Endodermal cell (in vitro differentiated cells): ENCODE measurements around the gene TMOD1. TPM values are rescaled to one million over a fixed set of nuclear protein-coding genes. Genes with fewer than 3 reads are reported as not detected.

Experiments used
- DNase-seq: peaks from one replicate; pipeline ENCODE4 v3.0.0-alpha.2; 2017
- H3K27ac ChIP-seq: 2 replicates; pipeline ENCODE4 v1.5.1; 2013; ENCODE audit warnings: mild to moderate bottlenecking, low read depth, low read length, moderate library complexity
- H3K27me3 ChIP-seq: 2 replicates; pipeline ENCODE4 v1.6.1; 2013; ENCODE audit warnings: mild to moderate bottlenecking, low read length, moderate library complexity; ENCODE audit not compliant: insufficient read depth, control insufficient read depth, poor library complexity, severe bottlenecking
- H3K36me3 ChIP-seq: 2 replicates; pipeline ENCODE4 v1.7.0; 2013; ENCODE audit warnings: mild to moderate bottlenecking, low read length, moderate library complexity; ENCODE audit not compliant: control insufficient read depth, insufficient read depth
- H3K4me1 ChIP-seq: one replicate; pipeline ENCODE4 v1.7.0; 2013; ENCODE audit warnings: low read length; ENCODE audit not compliant: control insufficient read depth, insufficient read depth
- H3K4me3 ChIP-seq: 2 replicates; pipeline ENCODE4 v1.5.1; 2013; ENCODE audit warnings: mild to moderate bottlenecking, low read length, moderate library complexity
- H3K9ac ChIP-seq: 2 replicates; pipeline ENCODE4 v1.6.1; 2013; ENCODE audit warnings: mild to moderate bottlenecking, low read length, moderate library complexity; ENCODE audit not compliant: poor library complexity, severe bottlenecking; ENCODE audit errors: extremely low read depth
- H3K9me3 ChIP-seq: 2 replicates; pipeline ENCODE4 v1.6.1; 2013; ENCODE audit warnings: mild to moderate bottlenecking, low read length, moderate library complexity; ENCODE audit not compliant: control insufficient read depth
- H3K27ac Mint-ChIP-seq: 2 replicates; pipeline ENCODE4 v1.8.0; 2020; ENCODE audit warnings: mixed read lengths
- H3K27me3 Mint-ChIP-seq: 2 replicates; pipeline ENCODE4 v1.8.0; 2021; ENCODE audit warnings: mild to moderate bottlenecking, mixed read lengths; ENCODE audit not compliant: insufficient read depth
- H3K36me3 Mint-ChIP-seq: 2 replicates; pipeline ENCODE4 v1.8.0; 2020; ENCODE audit warnings: low read depth, mixed read lengths
- H3K4me1 Mint-ChIP-seq: 2 replicates; pipeline ENCODE4 v1.8.0; 2020; ENCODE audit warnings: mixed read lengths
- H3K4me3 Mint-ChIP-seq: 2 replicates; pipeline ENCODE4 v1.8.0; 2020; ENCODE audit warnings: mild to moderate bottlenecking, moderate library complexity, mixed read lengths
- H3K9me3 Mint-ChIP-seq: 2 replicates; pipeline ENCODE4 v1.8.0; 2020; ENCODE audit warnings: mild to moderate bottlenecking, mixed read lengths
- WGBS, 2 experiments: methylation state at CpG; one replicate each; pipeline versions ENCODE4 v1.1.5 to v1.1.7; 2013; ENCODE audit warnings: missing lambda C conversion rate in 2 of 2, mixed read lengths in 1 of 2; ENCODE audit not compliant: insufficient coverage in 1 of 2, insufficient read length in 1 of 2; 5-methylcytosine and 5-hydroxymethylcytosine counted together
- total RNA-seq, 2 donors: library from RNA; stranded (reverse); fragmentation: NEBNext Ultra II Directional in 1 of 2; extraction: Animal tissue kit (Norgen Biotek cat#: 25700) in 1 of 2; gene quantifications; 2 replicates in 1 of 2; 3 replicates in 1 of 2; pipeline ENCODE4 v1.2.1, GENCODE V29; 2021
- TF ChIP-seq, protein P1 (sequence below): fragments of 200-600 bp; sonication (generic); conservative IDR thresholded peaks from 2 replicates; pipeline ENCODE4 v1.5.0; 2021; ENCODE audit warnings: antibody characterized with exemption, mild to moderate bottlenecking

The TMOD1 gene
- total RNA-seq, 2 donors from 2014 or later = 3.6 to 7.1 TPM

DNA sequence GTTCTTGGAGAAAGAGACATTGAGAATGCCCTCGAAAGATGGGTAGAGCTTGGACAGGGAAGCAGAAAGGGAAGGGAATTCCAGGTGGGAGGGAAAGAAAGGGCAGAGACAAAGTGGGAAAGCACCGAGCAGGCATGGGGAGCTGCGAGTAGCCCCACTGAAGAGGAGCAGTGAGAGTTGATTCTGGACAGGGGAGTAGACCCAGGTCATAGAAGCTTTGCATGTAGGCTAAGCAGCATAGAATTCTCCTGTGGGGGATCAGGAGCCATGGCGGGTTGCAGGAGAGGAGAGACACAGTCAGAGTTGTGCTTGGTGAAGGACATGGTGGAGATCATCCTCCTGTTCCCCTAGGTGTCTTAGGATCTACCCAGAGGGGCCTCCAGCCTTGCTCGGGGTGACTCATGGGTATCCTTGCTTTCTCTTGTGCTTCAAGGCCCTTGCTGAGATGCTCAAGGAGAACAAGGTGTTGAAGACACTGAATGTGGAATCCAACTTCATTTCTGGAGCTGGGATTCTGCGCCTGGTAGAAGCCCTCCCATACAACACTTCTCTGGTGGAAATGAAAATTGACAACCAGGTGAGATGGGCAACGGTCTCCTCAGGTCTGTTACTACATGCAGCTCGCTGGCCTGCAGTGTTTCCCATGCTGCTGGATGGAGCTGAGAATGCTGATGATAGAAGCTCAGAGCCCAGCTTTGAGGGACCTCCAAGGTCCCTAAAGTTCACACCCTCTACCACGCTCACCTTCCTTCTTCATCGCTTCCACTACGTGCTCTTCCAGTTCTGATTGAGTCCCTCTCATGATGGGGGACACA is 67.2 kb downstream of the TMOD1 start:
- Histone ChIP-seq H3K4me1 (no peaks in the 10 kb centered on the region), H3K27ac (no peak overlapping the region), H3K9ac (no peak overlapping the region), H3K9me3 (no peaks in the 10 kb centered on the region), H3K36me3 (no peaks in the 10 kb centered on the region), H3K4me3 (no peak overlapping the region), H3K27me3 (no peaks in the 10 kb centered on the region)
- Mint-ChIP-seq H3K27ac (no peak overlapping the region), H3K4me1 (peaks cover 14% of the 10 kb centered on the region), H3K4me3 (no peak overlapping the region), H3K27me3 (peaks cover 4% of the 10 kb centered on the region), H3K36me3 (peaks cover 13% of the 10 kb centered on the region), H3K9me3 (peaks cover 3% of the 10 kb centered on the region)
- DNase-seq = no peak
- WGBS, 2 experiments = 93 to 94% methylated on average over 7 to 11 of the region's 11 CpGs
- TF ChIP-seq, protein P1, sequence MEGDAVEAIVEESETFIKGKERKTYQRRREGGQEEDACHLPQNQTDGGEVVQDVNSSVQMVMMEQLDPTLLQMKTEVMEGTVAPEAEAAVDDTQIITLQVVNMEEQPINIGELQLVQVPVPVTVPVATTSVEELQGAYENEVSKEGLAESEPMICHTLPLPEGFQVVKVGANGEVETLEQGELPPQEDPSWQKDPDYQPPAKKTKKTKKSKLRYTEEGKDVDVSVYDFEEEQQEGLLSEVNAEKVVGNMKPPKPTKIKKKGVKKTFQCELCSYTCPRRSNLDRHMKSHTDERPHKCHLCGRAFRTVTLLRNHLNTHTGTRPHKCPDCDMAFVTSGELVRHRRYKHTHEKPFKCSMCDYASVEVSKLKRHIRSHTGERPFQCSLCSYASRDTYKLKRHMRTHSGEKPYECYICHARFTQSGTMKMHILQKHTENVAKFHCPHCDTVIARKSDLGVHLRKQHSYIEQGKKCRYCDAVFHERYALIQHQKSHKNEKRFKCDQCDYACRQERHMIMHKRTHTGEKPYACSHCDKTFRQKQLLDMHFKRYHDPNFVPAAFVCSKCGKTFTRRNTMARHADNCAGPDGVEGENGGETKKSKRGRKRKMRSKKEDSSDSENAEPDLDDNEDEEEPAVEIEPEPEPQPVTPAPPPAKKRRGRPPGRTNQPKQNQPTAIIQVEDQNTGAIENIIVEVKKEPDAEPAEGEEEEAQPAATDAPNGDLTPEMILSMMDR = no peak

- Histone ChIP-seq H3K36me3 (no peaks in the 10 kb centered on the region), H3K27me3 (no peaks in the 10 kb centered on the region), H3K4me1 (no peaks in the 10 kb centered on the region), H3K9ac (no peak overlapping the region), H3K27ac (no peak overlapping the region), H3K9me3 (no peaks in the 10 kb centered on the region), H3K4me3 (no peak overlapping the region)
- Mint-ChIP-seq H3K4me3 (no peak overlapping the region), H3K9me3 (peaks cover 6% of the 10 kb centered on the region), H3K4me1 (no peaks in the 10 kb centered on the region), H3K27me3 (peaks cover 4% of the 10 kb centered on the region), H3K27ac (no peak overlapping the region), H3K36me3 (peaks cover 22% of the 10 kb centered on the region)
- TF ChIP-seq, protein P1 = no peak
- DNase-seq = peak; percentile 44
- 96 to 100% methylated on average over 3 to 6 of the region's 6 CpGs for WGBS, 2 experiments
Measured at GRCh38 chr9:97570899-97571298, 69.4 kb downstream of the TMOD1 start.

- H3K27ac Mint-ChIP-seq = no peak overlapping the region
- H3K9me3 Mint-ChIP-seq = peaks cover 6% of the 10 kb centered on the region
- no peaks in the 10 kb centered on the region for H3K4me1 Mint-ChIP-seq
- Histone ChIP-seq H3K4me1 (no peaks in the 10 kb centered on the region), H3K4me3 (no peak overlapping the region), H3K9me3 (no peaks in the 10 kb centered on the region), H3K36me3 (no peaks in the 10 kb centered on the region), H3K27ac (no peak overlapping the region), H3K9ac (no peak overlapping the region), H3K27me3 (no peaks in the 10 kb centered on the region)
- peaks cover 4% of the 10 kb centered on the region for H3K27me3 Mint-ChIP-seq
- 83 to 100% methylated on average over 1 of the region's 1 CpG for WGBS, 2 experiments
- peaks cover 22% of the 10 kb centered on the region for H3K36me3 Mint-ChIP-seq
- DNase-seq = no peak
- H3K4me3 Mint-ChIP-seq = no peak overlapping the region
- TF ChIP-seq, protein P1 = no peak
Measured at GRCh38 chr9:97571664-97572063, 70.2 kb downstream of the TMOD1 start.
